HepG2 (cell line): ENCODE results near the gene ASTN2. TPM values are rescaled to one million over a fixed set of nuclear protein-coding genes. Genes with fewer than 3 reads are reported as not detected.

Experiments
- ATAC-seq: fragments of 200-7000 bp; cut with Tn5 transposase; 3 replicates; pipeline ENCODE4 v1.9.1; 2020; ENCODE audit warnings: mild to moderate bottlenecking, moderate library complexity
- BruUV-seq: library from RNA; stranded (reverse); fragments of 400-500 nt; replicated peaks from 2 replicates; lab custom pipeline; 2021; lab: Mats Ljungman, UMichigan
- CTCF ChIA-PET: fragments of 300-600 bp; formaldehyde crosslinking; extraction: SDS; loops from one replicate; lab custom pipeline; 2021; ENCODE audit warnings: low total read pairs, inconsistent platforms, low intra/inter-chr PET ratio; lab: Yijun Ruan, JAX
- POLR2A ChIA-PET: fragments of 350-600 bp; sonication (Branson Sonifier 250); formaldehyde crosslinking; loops from one replicate; lab custom pipeline; 2020; ENCODE audit warnings: antibody characterized with exemption, inconsistent platforms; lab: Yijun Ruan, JAX
- DNase-seq: peaks from one replicate; pipeline ENCODE4 v3.0.0-alpha.2; 2015; ENCODE audit warnings: low spot score
- FAIRE-seq: peaks from 3 replicates; lab custom pipeline; 2011; peaks lifted over from hg19 to GRCh38; lab: Jason Lieb, UNC
- H2AFZ ChIP-seq: one replicate; pipeline ENCODE4 v1.6.1; 2011; ENCODE audit warnings: low read length, inconsistent platforms
- H3K27ac ChIP-seq: fragments of 300-600 bp; 3 replicates; pipeline ENCODE4 v1.8.0; 2011; ENCODE audit warnings: mixed run types, mild to moderate bottlenecking, mixed read lengths, low read length, inconsistent platforms; ENCODE audit not compliant: insufficient read depth; ENCODE audit errors: extremely low read length
- H3K27me3 ChIP-seq, 2 experiments: fragments of 200-600 bp in 1 of 2; 2 replicates in 1 of 2; 3 replicates in 1 of 2; pipeline versions ENCODE4 v1.6.0 to v1.8.0; 2011; ENCODE audit warnings: low read length in 2 of 2, mild to moderate bottlenecking in 2 of 2, moderate library complexity in 2 of 2, inconsistent platforms in 1 of 2; ENCODE audit not compliant: insufficient read depth in 2 of 2, control insufficient read depth in 1 of 2
- H3K36me3 ChIP-seq, 2 experiments: fragments of 200-600 bp in 1 of 2; replicated peaks in 1 of 2; 2 replicates in 1 of 2; 3 replicates in 1 of 2; pipeline versions ENCODE4 v1.5.1 to v1.8.0; 2011; ENCODE audit warnings: low read length in 2 of 2, inconsistent platforms in 1 of 2; ENCODE audit not compliant: insufficient read depth in 2 of 2, control insufficient read depth in 1 of 2
- H3K4me1 ChIP-seq: 2 replicates; pipeline ENCODE4 v1.5.1; 2012; ENCODE audit warnings: low read length, inconsistent platforms; ENCODE audit not compliant: insufficient read depth
- H3K4me2 ChIP-seq: 2 replicates; pipeline ENCODE4 v1.6.0; 2011; ENCODE audit warnings: low read depth, low read length, inconsistent platforms
- H3K4me3 ChIP-seq, 3 experiments: fragments of 200-600 bp in 1 of 3; sonication (generic), shearing (Covaris generic) in 1 of 3; replicated peaks in 1 of 3; 2 replicates each; pipeline ENCODE4 v1.5.1; 2011 to 2016; ENCODE audit warnings: low read length in 3 of 3, inconsistent platforms in 2 of 3, low read depth in 2 of 3, mild to moderate bottlenecking in 2 of 3, control low read depth in 1 of 3, mixed read lengths in 1 of 3; ENCODE audit not compliant: insufficient read depth in 1 of 3
- H3K79me2 ChIP-seq: one replicate; pipeline ENCODE4 v1.6.1; 2011; ENCODE audit warnings: low read length, inconsistent platforms; ENCODE audit not compliant: insufficient read depth
- H3K9ac ChIP-seq: 2 replicates; pipeline ENCODE4 v1.6.0; 2011; ENCODE audit warnings: mild to moderate bottlenecking, low read depth, low read length, inconsistent platforms; ENCODE audit not compliant: insufficient read depth
- H3K9me3 ChIP-seq: 2 replicates; pipeline ENCODE4 v1.5.1; 2012; ENCODE audit warnings: mild to moderate bottlenecking, low read length
- H4K20me1 ChIP-seq: 2 replicates; pipeline ENCODE4 v1.6.0; 2011; ENCODE audit warnings: inconsistent platforms, mild to moderate bottlenecking, low read length, moderate library complexity; ENCODE audit not compliant: insufficient read depth
- CREB1 ChIP-seq, 2 experiments: fragments of 450-650 bp in 1 of 2; IDR thresholded peaks; 2 replicates each; pipeline ENCODE4 v1.6.1; 2016 to 2017; ENCODE audit warnings: control low read depth in 1 of 2, mild to moderate bottlenecking in 1 of 2, missing compliant biosample characterization in 1 of 2, missing genetic modification characterization in 1 of 2
- HMG20A ChIP-seq: IDR thresholded peaks from 2 replicates; pipeline ENCODE4 v1.6.1; 2016; ENCODE audit warnings: borderline replicate concordance
- KLF12 ChIP-seq: sonication (generic); formaldehyde crosslinking; IDR thresholded peaks from 2 replicates; pipeline ENCODE4 v1.4.0; 2020; ENCODE audit warnings: missing genetic modification reagents, borderline replicate concordance
- RFX3 ChIP-seq: IDR thresholded peaks from 2 replicates; pipeline ENCODE4 v1.6.1; 2016; ENCODE audit warnings: missing biosample characterization, missing genetic modification reagents
- WGBS: methylation state at CpG from one replicate; pipeline ENCODE4 v1.1.6; 2017; ENCODE audit warnings: low lambda C conversion rate; 5-methylcytosine and 5-hydroxymethylcytosine counted together
- in situ Hi-C: cut with HindIII; loops from 2 replicates; pipeline ENCODE4 v1.10.0; 2017; ENCODE audit warnings: low pct_unique_long_range_greater_than_20kb; ENCODE audit not compliant: extremely low pct_ligation_motif_present
- intact Hi-C: fragments of 100-400 bp; cut with micrococcal nuclease; formaldehyde crosslinking; loops from one replicate; pipeline ENCODE4 v1.10.0; 2022; ENCODE audit not compliant: unreplicated experiment
- polyA plus RNA-seq, 8 experiments: library from polyadenylated mRNA; depleted of rRNA in 3 of 8; stranded (reverse) in 7 of 8; unstranded in 1 of 8; fragments of >200 nt; fragmentation: Illumina TruSeq in 4 of 8; extraction: Trizol in 4 of 8; gene quantifications; 2 replicates each; pipeline versions ENCODE4 v1.2.1 to v1.2.3, GENCODE V29; 2011 to 2016; ENCODE audit warnings: low read depth in 4 of 8, missing spikeins in 1 of 8, mixed read lengths in 1 of 8; ENCODE audit not compliant: insufficient read depth in 1 of 8
- total RNA-seq, 5 experiments: library from RNA; depleted of rRNA; stranded (reverse); fragments of >200 nt; fragmentation: Illumina TruSeq; extraction: Trizol; gene quantifications; 2 replicates each; pipeline ENCODE4 v1.2.3, GENCODE V29; 2016; ENCODE audit warnings: low read depth in 1 of 5
- TF ChIP-seq, protein P1 (sequence below): sonication (generic); formaldehyde crosslinking; IDR thresholded peaks from 2 replicates; pipeline ENCODE4 v1.4.0; 2020; ENCODE audit warnings: missing genetic modification reagents, borderline replicate concordance

Gene ASTN2
- total and polyA plus RNA-seq, 2 of the 13 experiments (the other 11 are each of a cell fraction or from before 2014, with no cell fraction given) = 5.2 to 13.5 TPM

DNA sequence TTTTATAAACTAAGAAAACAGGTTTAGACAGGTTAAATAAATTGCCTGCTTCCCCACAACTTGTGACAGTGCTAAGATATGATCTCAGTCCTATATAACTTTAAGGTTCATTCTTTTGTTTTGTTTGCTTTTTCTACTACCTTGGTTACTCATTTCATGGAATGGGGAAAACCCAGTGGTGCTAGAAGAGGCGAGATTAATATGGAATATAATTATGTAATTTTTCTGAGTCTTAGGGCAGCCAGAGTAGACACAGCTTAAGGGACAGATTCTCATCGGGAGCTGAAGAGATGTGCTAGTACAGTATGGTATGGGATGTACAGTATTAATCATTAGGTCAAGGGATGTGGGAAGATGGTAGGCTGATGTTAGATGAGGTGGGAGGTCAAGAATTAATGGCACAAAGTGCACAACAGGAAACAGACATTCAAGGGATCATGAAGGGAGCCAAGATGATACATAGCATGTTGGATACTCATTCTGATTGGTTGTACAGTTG is 721.6 kb downstream of the ASTN2 start (continued):
- TF ChIP-seq, protein P1, sequence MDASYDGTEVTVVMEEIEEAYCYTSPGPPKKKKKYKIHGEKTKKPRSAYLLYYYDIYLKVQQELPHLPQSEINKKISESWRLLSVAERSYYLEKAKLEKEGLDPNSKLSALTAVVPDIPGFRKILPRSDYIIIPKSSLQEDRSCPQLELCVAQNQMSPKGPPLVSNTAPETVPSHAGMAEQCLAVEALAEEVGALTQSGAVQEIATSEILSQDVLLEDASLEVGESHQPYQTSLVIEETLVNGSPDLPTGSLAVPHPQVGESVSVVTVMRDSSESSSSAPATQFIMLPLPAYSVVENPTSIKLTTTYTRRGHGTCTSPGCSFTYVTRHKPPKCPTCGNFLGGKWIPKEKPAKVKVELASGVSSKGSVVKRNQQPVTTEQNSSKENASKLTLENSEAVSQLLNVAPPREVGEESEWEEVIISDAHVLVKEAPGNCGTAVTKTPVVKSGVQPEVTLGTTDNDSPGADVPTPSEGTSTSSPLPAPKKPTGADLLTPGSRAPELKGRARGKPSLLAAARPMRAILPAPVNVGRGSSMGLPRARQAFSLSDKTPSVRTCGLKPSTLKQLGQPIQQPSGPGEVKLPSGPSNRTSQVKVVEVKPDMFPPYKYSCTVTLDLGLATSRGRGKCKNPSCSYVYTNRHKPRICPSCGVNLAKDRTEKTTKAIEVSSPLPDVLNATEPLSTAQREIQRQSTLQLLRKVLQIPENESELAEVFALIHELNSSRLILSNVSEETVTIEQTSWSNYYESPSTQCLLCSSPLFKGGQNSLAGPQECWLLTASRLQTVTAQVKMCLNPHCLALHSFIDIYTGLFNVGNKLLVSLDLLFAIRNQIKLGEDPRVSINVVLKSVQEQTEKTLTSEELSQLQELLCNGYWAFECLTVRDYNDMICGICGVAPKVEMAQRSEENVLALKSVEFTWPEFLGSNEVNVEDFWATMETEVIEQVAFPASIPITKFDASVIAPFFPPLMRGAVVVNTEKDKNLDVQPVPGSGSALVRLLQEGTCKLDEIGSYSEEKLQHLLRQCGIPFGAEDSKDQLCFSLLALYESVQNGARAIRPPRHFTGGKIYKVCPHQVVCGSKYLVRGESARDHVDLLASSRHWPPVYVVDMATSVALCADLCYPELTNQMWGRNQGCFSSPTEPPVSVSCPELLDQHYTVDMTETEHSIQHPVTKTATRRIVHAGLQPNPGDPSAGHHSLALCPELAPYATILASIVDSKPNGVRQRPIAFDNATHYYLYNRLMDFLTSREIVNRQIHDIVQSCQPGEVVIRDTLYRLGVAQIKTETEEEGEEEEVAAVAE (CRISPR knock-in tag) = no peak
- no peak for TF ChIP-seq RFX3 (CRISPR knock-in tag)
- no peak for TF ChIP-seq KLF12 (CRISPR knock-in tag)

DNA sequence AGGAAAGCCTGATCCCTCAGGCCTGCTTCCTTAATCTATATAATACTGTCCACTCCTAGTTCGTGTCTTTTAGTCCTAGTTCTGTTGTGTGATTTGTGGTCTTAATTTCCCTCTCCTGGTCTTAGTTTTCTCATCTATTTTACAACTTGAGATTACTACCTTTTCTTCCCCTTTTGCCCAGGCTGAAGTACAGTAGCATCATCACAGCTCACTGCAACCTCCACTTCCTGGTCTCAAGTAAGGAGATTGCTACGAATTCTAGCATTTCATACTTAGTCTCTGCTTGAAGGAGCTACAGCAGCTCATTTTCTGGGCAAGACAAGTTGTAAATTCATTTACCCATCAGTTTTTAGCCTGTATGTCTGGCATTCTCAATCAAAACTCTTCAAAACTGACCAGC is 722.2 kb downstream of the ASTN2 start:
- Histone ChIP-seq H3K36me3 (peaks cover under 1% of the 10 kb centered on the region in 2 experiments; a peak in 2 of 5 replicates), H3K27ac (no peak overlapping the region)

More for the DNA sequence above, 722.2 kb downstream of the ASTN2 start:
- H3K9ac ChIP-seq = no peak overlapping the region
- peaks cover 54% of the 10 kb centered on the region for H3K4me1 ChIP-seq
- intact Hi-C loops (no loop called here), in situ Hi-C loops (no loop called here)
- ChIA-PET POLR2A (no interaction called here), CTCF (no interaction called here)
- no peak overlapping the region for H3K4me2 ChIP-seq
- H3K79me2 ChIP-seq = peaks cover 17% of the 10 kb centered on the region
- no peaks in the 10 kb centered on the region for H3K9me3 ChIP-seq
- DNase-seq (no peak), FAIRE-seq (no peak), ATAC-seq (no peak)
- 95% methylated on average over 2 of the region's 2 CpGs for WGBS
- no peaks in the 10 kb centered on the region for H4K20me1 ChIP-seq
- BruUV-seq = no TSS peak
- H2AFZ ChIP-seq = no peak overlapping the region
- TF ChIP-seq CREB1 (IDR thresholded peaks at IDR 0.05) (no peak), CREB1 (CRISPR knock-in tag; IDR thresholded peaks at IDR 0.05) (no peak), HMG20A (CRISPR knock-in tag) (no peak)
- H3K4me3 ChIP-seq = no peak overlapping the region
- H3K27me3 ChIP-seq = no peaks in the 10 kb centered on the region; a peak in 1 of 5 replicates
